Lower leg skin (tissue), 4 donors: ENCODE measurements around the gene SLC5A5. TPM values are rescaled to one million over a fixed set of nuclear protein-coding genes. Genes with fewer than 3 reads are reported as not detected.

Source experiments
- DNase-seq, 2 donors: peaks; one replicate each; pipeline ENCODE4 v3.0.0-alpha.2; 2019; ENCODE audit warnings: low spot score in 2 of 2
- H3K4me3 ChIP-seq: fragments of 200-600 bp; sonication (generic); 2 replicates; pipeline ENCODE4 v1.5.1; 2017; ENCODE audit warnings: mild to moderate bottlenecking, low read depth; ENCODE audit not compliant: poor library complexity, severe bottlenecking
- POLR2A ChIP-seq, 2 donors: fragments of 450-650 bp; IDR thresholded peaks; one replicate each; pipeline ENCODE4 v1.6.1; 2016 to 2017; ENCODE audit warnings: antibody characterized with exemption in 2 of 2, mild to moderate bottlenecking in 1 of 2, moderate library complexity in 1 of 2
- WGBS, 2 donors: methylation state at CpG; one replicate each; pipeline ENCODE4 v1.1.5; 2018; 5-methylcytosine and 5-hydroxymethylcytosine counted together
- intact Hi-C: fragments of 100-400 bp; cut with DNase I; formaldehyde crosslinking; loops from one replicate; pipeline ENCODE4 v1.15.0; 2023; ENCODE audit warnings: low total_unique reads
- total RNA-seq, 4 donors: library from RNA; depleted of rRNA; stranded (reverse); fragments of >200 nt; gene quantifications; one replicate each; pipeline ENCODE4 v1.1.0, GENCODE V29; 2016
- TF ChIP-seq, protein P1 (sequence below), 3 donors: fragments of 450-650 bp; IDR thresholded peaks; one replicate each; pipeline ENCODE4 v1.5.1; 2016; ENCODE audit warnings: antibody characterized with exemption in 3 of 3, mild to moderate bottlenecking in 3 of 3, moderate library complexity in 2 of 3

The SLC5A5 gene
- total RNA-seq, 4 donors from 2014 or later: not detected

DNA sequence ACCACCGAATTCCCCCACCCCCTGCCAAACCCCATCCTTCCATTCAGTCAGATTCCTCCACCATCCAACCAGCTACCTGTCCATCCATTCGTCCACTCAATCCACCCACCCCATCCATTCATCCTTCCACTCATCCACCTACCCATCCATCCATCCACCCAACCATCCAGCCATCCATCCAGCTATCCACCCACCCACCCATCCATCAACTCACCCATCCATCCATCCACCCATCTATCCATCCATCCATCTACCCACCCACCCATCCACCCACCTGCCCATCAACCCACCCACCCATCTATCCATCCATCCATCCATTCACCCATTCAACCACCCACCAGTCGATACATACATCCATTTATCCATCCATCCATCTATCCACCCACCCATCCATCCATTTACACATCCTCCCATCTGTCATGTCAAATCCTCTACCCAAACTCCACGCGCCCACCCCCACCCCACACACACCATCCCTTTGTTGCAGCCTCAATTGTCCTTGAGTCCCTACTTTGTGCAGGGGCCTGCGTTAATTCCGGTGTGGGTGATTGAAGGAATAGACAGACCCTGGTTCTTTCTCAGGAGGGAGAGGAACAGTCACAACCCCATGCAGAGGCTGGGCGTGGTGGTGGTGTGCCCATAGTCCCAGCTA lies 5.3 kb upstream of the SLC5A5 start:
- H3K4me3 ChIP-seq: no peak overlapping the region
- 87 to 93% methylated on average over 8 of the region's 8 CpGs for WGBS, 2 donors
- no peak for DNase-seq
- TF ChIP-seq, protein P1, sequence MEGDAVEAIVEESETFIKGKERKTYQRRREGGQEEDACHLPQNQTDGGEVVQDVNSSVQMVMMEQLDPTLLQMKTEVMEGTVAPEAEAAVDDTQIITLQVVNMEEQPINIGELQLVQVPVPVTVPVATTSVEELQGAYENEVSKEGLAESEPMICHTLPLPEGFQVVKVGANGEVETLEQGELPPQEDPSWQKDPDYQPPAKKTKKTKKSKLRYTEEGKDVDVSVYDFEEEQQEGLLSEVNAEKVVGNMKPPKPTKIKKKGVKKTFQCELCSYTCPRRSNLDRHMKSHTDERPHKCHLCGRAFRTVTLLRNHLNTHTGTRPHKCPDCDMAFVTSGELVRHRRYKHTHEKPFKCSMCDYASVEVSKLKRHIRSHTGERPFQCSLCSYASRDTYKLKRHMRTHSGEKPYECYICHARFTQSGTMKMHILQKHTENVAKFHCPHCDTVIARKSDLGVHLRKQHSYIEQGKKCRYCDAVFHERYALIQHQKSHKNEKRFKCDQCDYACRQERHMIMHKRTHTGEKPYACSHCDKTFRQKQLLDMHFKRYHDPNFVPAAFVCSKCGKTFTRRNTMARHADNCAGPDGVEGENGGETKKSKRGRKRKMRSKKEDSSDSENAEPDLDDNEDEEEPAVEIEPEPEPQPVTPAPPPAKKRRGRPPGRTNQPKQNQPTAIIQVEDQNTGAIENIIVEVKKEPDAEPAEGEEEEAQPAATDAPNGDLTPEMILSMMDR (IDR thresholded peaks at IDR 0.05): no peak
- TF ChIP-seq POLR2A (IDR thresholded peaks at IDR 0.05): no peak
- intact Hi-C loops: loop anchor here (5.0 kb wide), 1 partner anchor 126 kb away; no protein-coding TSS in a partner anchor

- H3K4me3 ChIP-seq: no peak overlapping the region
- intact Hi-C loops: loop anchor here (5.0 kb wide), 1 partner anchor 125 kb away; no protein-coding TSS in a partner anchor
These were observed 4.7 kb upstream of the SLC5A5 start for GRCh38 chr19:17866964-17867486.

DNA sequence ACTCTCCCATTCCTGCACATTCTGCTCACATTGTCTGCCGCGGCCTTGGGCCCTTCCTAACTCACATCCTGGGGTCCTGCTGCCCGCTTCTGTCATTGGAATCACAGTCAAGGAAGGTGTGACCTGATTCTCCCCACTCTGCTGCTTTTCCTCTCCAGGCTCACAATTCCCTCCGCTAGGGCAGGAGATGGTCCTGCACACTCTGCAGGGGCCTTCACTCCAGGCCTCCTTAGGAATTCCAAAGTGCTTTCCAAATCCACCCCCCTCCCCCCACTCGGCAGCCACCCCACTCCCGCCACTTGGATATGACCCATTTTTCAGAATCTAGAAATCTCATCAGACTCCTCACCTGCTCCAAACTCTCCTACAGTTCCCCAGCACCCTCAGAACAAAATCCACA lies 3.1 kb upstream of the SLC5A5 start:
- no peak for DNase-seq
- intact Hi-C loops: loop anchor here (5.0 kb wide), 1 partner anchor 124 kb away; no protein-coding TSS in a partner anchor
- H3K4me3 ChIP-seq: no peak overlapping the region
- 71 to 75% methylated on average over 6 of the region's 6 CpGs for WGBS, 2 donors
- TF ChIP-seq POLR2A (IDR thresholded peaks at IDR 0.05): no peak
- TF ChIP-seq, protein P1 (IDR thresholded peaks at IDR 0.05): no peak

More at GRCh38 chr19:17866964-17867486, 4.7 kb upstream of the SLC5A5 start:
- WGBS, 2 donors: 49 to 60% methylated on average over 11 of the region's 11 CpGs
- no peak for DNase-seq
- TF ChIP-seq, protein P1 (IDR thresholded peaks at IDR 0.05): no peak
- TF ChIP-seq POLR2A (IDR thresholded peaks at IDR 0.05): no peak

DNA sequence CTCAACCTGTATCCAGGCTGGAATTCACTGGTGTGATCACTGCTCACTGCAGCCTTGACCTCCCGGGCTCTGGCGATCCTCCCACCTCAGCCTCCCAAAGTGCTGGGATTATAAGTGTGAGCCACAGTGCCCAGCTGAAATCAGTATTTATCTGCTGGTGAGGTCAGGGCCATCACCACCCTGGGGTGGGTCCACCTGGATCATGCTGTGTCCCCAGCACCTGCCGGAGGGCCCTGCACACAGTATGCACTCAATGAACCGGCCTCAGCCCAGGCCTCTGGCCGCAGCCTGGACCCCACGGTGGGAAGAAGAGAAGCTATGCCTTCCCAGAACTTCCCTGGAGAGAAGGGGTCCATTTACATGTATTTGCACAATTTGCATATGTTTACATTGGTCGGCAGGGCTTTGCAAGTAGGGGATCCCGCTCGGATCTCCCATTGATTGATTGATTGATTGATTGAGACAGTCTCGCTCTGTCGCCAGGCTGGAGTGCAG lies 2.6 kb upstream of the SLC5A5 start:
- 45 to 56% methylated on average over 11 of the region's 11 CpGs for WGBS, 2 donors
- intact Hi-C loops: loop anchor here (5.0 kb wide), 1 partner anchor 123 kb away; no protein-coding TSS in a partner anchor
- no peak for DNase-seq
- TF ChIP-seq, protein P1 (IDR thresholded peaks at IDR 0.05): no peak
- TF ChIP-seq POLR2A (IDR thresholded peaks at IDR 0.05): no peak
- no peak overlapping the region for H3K4me3 ChIP-seq

GRCh38 chr19:17871032-17871877 lies 490 bp upstream of the SLC5A5 start:
- 58 to 71% methylated on average over 8 to 9 of the region's 10 CpGs for WGBS, 2 donors

More at GRCh38 chr19:17871032-17871877, 490 bp upstream of the SLC5A5 start:
- no peak for TF ChIP-seq POLR2A (IDR thresholded peaks at IDR 0.05)
- TF ChIP-seq, protein P1 (IDR thresholded peaks at IDR 0.05): no peak
- no peak overlapping the region for H3K4me3 ChIP-seq
- no peak for DNase-seq
- intact Hi-C loops: no loop called here
